ENCODE results near the gene OGFOD2.

Gene OGFOD2

GRCh38 chr12:122951406-122951805, 23.6 kb upstream of the OGFOD2 start:
- TF ChIP-seq CTCF (IDR thresholded peaks at IDR 0.05; ENCODE audit: control insufficient read depth, insufficient read depth, low read depth, low read length, missing control alignments), result no peak
- no peak for DNase-seq (ENCODE audit: low read depth)
- no peak overlapping the region for H3K4me3 ChIP-seq (ENCODE audit: control insufficient read depth, low read depth, low read length)

DNA sequence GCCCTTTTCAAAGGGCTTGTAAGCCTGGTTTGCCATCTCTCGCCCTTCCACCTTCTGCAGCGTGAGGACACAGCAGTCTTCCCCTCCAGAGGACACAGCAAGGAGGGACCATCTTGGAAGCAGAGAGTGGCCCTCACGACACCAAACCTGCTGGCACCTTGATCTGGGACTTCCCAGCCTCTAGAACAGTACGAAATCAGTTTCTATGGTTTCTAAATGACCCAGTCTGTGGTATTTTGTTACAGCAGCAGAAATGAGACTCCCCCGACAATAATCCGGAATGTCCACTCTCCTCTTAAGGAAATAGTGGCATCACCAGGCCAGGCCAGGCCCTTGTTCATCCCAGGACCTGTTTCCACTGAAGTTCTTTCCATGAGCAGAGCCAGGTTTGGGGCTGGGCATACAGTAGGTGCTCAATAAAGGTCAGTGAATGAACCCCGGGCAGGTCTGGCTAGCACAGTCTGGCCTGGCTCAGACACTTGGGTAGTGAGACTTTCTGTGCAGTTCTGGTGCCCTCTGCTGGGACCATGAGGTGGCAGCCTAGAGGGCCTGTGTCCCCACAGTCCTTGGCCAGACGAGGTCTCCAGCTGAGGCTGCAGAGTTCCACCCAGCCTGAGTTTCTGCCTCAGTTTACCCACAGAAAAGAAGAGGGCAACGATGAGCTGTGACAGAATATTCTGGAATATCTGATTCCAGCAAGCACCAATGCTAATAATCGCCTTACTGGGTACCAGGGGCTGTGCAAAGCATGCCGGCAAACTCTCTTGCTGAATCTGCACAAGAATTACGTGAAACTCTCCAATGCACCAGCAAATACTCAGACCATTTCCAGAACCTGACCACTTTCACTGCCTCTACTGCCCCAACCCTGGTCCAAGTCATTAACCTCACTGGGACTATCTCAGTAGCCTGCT, 22.8 kb upstream of the OGFOD2 start:
- TF ChIP-seq CTCF (IDR thresholded peaks at IDR 0.05; ENCODE audit: control insufficient read depth, insufficient read depth, low read depth, low read length, missing control alignments), result peak; percentile 97
- DNase-seq (ENCODE audit: low read depth), result no peak
- H3K4me3 ChIP-seq (ENCODE audit: control insufficient read depth, low read depth, low read length), result no peak overlapping the region

DNA sequence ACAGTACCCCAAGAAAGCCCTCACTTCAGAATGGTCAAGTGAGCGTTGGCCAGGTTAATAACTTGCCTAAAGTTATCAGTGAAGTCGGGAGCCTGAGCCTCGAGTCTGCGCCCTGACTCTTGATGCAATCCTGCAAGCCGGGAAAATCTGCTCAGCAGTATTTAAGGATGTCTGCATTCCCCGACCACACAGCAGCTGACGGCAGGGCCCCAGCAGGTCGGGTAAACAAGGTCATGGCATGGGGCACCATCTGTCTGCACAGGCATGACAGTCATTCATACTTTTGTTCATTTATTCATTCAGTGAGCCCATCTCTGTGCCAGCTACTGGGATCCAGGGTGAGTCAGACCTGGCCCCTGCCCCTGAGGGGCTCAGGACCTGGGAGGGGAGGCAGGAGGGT, 19.9 kb upstream of the OGFOD2 start:
- no peak for TF ChIP-seq CTCF (IDR thresholded peaks at IDR 0.05; ENCODE audit: control insufficient read depth, insufficient read depth, low read depth, low read length, missing control alignments)
- DNase-seq (ENCODE audit: low read depth), result no peak
- no peak overlapping the region for H3K4me3 ChIP-seq (ENCODE audit: control insufficient read depth, low read depth, low read length)

GRCh38 chr12:122956035-122956434, 19.0 kb upstream of the OGFOD2 start:
- DNase-seq (ENCODE audit: low read depth), result no peak
- no peak for TF ChIP-seq CTCF (IDR thresholded peaks at IDR 0.05; ENCODE audit: control insufficient read depth, insufficient read depth, low read depth, low read length, missing control alignments)
- no peak overlapping the region for H3K4me3 ChIP-seq (ENCODE audit: control insufficient read depth, low read depth, low read length)

DNA sequence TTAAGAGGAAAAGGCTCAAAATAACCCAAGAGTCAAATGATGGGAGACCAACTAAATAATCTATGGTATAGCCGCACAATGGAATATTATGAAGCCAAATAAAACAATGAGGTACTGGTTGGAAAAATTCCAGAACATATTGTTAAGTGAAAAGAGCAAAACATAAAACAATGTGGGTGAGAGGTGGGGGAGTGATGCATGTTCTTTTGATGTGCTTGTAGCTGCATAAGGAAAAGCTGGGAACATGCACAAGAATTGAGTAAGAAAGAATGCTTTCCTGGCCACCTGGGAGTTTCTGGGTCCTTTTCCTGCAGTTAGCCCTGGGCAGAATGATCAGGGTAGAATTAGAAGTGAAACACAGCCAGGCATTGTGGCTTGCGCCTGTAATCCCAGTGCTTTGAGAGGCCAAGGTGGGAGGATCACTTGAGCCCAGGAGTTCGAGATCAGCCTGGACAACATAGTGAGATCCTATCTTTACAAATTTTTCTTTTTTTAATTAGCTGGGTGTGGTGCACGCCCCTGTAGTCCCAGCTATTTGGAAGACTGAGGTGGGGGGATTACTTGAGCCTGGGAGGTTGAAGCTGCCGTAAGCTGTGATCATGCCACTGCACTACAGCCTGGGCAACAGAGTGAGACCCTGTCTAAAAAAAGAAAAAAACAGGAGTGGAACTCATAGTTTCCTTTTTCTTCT, 16.7 kb upstream of the OGFOD2 start:
- no peak for TF ChIP-seq CTCF (IDR thresholded peaks at IDR 0.05; ENCODE audit: control insufficient read depth, insufficient read depth, low read depth, low read length, missing control alignments)
- no peak for DNase-seq (ENCODE audit: low read depth)
- no peak overlapping the region for H3K4me3 ChIP-seq (ENCODE audit: control insufficient read depth, low read depth, low read length)

DNA sequence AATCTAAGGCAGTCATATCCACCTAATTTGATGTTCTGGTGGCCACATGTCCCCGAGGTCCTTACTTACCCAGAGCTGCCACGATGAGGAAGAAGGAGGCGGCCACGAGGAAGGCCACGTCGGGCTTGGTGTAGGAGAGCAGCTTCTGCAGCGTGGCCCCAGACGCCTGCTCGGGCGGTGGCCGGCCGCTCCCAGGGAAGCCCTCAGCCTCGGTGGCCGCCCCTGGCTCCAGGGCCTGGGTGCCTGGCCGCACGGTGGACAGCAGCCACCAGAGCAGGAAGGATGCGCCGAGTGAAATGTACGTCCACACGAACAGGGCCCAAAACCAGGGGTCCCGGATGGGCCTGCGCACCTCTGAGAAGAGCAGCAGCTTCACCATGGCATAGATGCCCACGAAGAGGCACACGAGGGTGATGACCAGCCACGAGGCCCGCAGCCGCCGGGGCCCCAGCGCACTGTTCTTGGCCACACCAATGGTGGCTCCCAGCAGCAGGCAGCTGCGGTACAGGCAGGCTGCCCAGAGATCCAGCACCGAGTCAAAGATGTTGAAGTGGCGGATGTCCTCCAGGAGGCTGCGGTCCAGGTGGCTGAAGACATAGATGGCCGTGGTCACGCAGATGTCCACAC, 15.4 kb upstream of the OGFOD2 start:
- no peak overlapping the region for H3K4me3 ChIP-seq (ENCODE audit: control insufficient read depth, low read depth, low read length)
- no peak for TF ChIP-seq CTCF (IDR thresholded peaks at IDR 0.05; ENCODE audit: control insufficient read depth, insufficient read depth, low read depth, low read length, missing control alignments)
- DNase-seq (ENCODE audit: low read depth), result no peak

All from AG09309 (cell line).